GM23248 (cell line): Measurements from ENCODE around the gene GSG1L2.

Source experiments
- EZH2 ChIP-seq: fragments of 200-600 bp; sonication (generic); IDR thresholded peaks from 2 replicates; pipeline ENCODE4 v1.6.1; 2018; ENCODE audit warnings: antibody characterized with exemption, mild to moderate bottlenecking; ENCODE audit not compliant: insufficient read depth, poor library complexity, severe bottlenecking
- EZH2phosphoT487 ChIP-seq: fragments of 200-600 bp; sonication (generic); IDR thresholded peaks from 2 replicates; pipeline ENCODE4 v1.6.1; 2018; ENCODE audit warnings: antibody characterized with exemption, moderate library complexity, mild to moderate bottlenecking, low read depth; ENCODE audit not compliant: insufficient read depth

- no peak for TF ChIP-seq EZH2
- TF ChIP-seq EZH2phosphoT487 = no peak
Measured at GRCh38 chr17:9843152-9844010, 21.5 kb upstream of the GSG1L2 start.
